NCI-H510A treated with DMSO at 0.1 percent for 48 hours (cell line): ENCODE data around the gene TMEM222.

Source experiments
- DNase-seq: peaks from one replicate; lab custom pipeline; 2025; lab: John Stamatoyannopoulos, UW

The TMEM222 gene

DNA sequence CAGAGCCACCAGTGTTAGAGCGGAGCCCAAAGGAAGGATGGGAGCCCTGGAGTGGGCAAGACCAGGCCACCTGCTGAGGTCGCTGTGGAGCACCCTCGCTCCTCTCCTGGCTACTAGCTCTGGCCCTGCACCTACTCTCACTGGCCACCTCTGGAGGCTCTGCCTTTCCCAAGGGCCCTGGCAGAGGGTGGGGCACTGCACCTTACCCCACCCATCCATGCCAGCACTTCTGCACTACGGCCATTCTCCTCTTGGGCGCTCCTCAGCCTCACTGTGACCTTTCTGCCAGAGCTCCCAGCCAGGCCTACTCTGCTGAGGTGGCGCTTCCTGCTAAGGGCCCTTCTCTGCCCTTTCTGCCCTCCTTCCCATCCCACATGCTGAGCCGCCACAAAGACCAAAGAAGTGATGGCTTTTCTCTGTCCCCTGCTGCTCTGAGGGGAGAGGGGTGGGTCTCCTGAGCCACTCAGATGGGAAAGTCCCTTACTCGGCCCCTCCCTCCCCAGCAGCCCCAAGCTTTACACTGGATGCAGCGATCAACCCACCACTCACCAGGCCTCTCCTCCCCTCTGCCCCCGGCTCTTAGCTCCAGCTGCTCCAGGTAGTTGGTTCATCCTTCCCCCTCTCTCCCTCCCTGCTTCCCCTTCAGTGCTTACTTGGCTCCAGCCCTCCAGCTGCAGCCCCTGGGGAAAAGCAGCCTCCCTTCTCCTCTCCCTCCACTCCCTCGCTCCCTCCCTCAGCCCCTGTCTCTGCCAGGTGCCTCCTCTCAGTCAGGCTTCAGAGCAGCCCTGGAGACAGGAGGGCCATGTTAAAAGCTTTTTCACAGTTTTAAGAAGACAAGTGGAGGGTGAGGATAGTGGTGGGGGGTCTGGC, 14.8 kb upstream of the TMEM222 start:
- DNase-seq: peak; percentile 96

DNA sequence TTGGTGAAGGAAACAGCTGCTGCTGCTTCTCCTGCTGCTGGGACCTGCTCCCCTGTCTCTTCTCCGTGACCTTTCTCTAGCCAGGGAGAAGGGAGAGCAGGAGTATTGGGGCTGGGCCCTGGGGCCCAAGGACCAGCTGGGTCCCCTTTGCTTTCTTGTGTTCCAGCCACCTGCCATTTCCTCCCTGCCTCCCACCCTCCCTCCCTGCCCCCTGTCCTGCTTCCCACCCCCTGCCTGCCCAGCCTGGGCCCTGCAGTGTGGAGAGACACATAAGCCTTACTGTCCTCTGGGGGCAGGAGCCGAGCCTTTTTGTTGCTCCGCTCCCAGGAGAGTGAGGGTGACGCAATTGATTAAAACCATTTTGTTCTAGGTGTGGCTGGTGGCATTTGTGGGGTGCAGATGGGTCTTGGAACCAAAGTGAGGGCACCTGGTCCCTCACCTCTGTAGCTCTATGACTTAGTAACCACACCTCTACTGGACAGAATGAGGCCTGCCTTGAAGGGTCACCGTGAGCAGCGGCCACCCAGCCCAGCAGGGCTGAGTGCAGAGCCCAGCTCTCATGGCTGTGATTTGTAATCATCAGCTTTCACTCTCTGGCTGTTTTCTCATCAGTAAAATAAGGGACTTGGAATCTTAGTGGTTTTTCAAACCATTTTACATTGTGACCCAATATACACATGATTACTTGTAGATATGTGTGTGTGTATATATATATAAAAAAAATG, 13.9 kb upstream of the TMEM222 start:
- DNase-seq: peak; percentile 31

DNA sequence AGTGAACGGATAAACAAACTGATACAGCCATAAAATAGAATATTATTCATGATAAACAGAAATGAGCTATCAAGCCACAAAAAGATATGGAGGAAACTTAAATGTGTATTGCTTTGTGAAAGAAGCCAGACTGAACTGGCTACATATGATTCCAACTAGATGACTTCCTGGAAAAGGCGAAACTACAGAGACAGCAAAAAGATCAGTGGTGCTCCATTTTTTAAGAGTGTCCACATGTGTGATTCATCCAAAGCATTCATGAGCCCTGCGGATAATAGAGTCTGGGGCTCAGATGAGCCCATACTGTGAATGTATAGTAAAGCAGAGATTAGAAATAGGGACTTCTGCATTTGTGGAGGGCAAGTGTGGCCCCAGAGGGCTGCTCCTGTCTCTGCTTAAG, 7.8 kb upstream of the TMEM222 start:
- no peak for DNase-seq

DNA sequence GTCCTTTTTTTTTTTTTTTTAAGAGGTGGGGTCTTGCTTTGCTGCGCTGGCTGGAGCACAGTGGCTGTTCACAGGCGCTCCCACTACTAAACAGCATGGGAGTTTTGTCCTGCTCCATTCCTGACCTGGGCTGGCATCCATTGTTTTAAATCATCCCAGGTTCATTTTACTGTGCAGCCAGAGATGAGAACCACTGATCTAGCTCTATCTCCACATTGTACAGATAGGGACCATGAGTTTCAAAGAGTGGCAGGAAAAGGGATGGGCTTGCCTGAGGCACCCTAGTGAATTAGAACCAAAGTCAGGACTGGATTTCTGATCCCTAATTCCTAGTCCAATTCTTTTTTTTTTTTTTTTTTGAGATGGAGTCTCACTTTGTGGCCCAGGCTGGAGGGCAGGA, 7.2 kb upstream of the TMEM222 start:
- no peak for DNase-seq

DNA sequence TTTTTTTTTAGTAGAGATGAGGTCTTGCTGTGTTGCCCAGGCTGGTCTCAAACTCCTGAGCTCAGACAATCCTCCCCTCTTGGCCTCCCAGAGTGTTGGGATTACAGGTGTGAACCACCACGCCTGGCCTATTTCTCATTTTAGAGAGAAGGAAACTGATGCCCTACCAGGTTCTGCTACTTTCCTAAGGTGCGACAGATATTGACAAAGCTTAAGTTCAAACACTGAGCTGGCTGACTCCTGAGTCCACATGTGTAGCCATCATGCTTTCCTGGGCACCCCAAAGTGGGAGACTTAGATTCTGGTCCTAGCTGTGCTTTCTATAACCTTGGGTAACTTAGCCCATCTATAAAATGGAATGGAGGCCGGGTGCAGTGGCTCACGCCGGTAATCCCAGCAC, 5.1 kb upstream of the TMEM222 start:
- DNase-seq: no peak

DNA sequence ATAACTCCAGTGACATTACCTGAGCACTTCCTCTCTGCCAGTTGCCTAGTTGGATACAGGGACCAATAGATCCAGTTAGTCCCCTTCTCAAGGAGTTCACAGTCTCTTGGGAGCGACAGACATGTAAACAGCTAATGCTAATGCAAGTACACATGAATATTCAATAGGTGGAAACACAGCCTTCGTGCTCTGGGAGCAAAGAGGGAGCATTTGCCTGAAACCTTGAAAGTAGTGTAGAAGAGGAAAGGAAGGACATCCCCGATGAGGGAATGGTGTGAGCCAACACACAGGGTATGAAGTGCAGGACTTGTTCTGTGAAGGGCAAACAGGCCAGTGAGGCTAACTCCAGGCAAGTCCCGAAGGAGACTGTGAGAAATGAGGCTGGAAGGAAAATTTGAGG, 3.8 kb upstream of the TMEM222 start:
- DNase-seq: no peak

DNA sequence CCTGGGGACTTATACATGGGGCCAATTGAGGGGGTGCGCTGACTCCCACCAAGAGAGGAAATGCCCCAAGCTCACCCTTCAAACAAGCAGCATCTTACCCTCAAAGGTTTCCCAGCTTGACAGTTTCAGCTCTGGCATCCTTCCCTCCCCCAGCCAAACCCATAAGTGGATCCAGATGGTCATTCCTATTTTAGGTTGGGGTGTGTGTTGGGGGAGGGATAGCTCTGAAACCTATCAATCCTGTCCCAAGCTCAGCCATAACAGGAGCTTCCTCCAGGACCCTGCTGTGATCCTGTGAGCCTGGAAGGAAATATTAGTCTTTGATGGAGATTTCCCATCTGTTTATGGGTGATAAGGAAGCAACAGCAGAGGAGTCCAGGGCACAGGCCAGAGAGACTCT, 3.4 kb upstream of the TMEM222 start:
- DNase-seq: no peak

DNA sequence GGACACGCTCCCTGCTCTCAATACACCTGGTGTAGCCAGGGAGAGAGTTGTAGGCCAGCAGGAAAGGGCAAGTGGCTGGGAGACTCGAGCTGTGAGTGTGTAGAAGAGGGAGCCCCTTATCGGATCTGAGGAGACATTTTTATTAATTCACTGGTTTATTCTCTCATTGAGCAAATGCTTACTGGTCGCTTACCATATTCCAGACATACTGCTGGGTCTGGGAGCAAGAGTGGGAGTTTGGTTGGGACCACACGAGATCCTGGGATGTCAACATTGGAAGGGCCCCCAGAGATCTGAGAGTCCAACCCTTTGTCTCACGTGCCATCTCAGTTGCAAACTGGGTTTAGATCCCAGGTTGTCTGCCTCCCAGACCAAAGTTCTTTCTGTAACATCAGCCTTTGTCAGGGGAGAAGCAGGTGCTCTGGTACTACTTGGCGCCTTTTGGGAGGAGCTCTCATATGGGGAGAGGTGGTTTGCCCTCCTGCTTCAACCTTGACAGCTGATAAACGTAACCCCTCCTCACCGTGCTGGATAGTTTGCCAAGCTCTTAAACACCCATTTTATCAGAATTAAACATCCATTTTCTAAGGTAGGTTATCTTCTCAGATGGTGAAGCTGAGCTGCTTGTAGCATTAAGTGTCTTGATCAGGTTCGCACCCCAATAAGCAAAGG, 742 bp downstream of the TMEM222 start:
- no peak for DNase-seq

DNA sequence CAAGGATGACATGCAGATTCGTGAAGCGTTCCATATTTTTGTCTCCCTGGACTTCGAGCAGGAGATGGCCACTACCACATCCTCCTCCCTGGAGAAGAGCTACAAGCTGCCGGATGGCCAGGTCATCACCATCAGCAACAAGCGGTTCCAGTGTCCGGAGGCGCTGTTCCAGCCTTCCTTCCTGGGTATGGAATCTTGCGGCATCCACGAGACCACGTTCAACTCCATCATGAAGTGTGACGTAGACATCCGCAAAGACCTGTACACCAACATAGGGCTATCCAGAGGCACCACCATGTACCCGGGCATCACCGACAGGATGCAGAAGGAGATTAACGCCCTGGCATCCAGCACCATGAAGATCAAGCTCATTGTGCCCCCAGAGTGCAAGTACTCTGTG, 3.3 kb downstream of the TMEM222 start:
- DNase-seq: no peak

DNA sequence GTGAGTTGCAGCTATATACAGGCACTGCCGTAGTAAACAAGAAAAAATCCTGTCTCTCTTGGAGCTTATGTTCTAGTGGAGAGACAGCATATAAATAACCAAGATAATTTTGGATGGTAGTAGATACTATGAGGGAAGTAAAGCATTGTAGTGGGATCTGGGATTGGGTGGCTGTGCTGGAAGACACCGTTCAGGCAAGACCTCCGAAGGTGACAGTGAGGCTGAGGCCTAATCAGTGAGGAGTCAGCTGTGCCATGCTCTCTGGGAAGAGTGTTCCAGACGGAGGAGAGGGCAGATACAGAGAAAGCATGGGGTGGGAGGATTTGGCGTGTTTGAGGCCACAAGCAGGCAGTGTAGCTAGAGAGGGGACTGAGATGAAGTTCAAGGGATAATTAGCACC, 6.0 kb downstream of the TMEM222 start:
- no peak for DNase-seq

DNA sequence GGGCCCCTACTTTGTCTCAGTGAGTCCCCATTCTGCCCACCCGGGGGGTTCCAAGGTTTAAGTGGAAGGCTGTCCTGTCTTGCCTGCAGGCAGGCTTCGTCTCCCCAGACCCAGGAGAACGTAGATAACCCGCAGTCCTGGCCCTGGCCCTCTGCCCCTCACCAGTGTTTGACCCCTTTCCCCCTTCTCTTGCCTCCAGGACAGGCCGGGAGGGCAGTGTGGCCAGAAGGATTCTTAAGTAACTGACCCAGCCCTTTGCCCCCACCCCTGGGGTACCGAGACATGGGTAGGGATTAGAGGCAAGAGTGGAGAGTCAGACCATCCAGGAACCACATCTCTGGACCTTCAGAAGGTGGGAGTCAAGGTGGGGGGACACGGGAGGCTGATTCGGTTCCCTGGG, 8.8 kb downstream of the TMEM222 start:
- DNase-seq: no peak

DNA sequence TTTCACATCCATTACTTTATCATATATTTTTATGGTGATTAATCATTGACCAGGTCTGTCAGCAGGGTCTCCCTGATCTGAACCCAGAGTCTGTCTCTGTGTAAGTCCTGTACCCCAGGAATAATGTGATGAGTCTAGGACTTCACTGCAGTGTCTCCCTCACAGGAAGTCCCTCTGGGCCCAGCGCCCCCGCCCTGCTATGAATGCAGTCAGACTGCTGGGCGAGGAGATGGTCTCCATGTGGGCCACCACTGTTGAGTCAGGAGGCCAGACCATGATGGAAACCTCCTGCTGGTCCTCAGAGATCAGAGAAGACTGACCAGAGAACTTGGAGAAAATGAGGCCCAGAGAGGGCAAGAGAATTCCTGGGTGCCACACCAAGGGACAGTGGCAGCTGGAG, 9.5 kb downstream of the TMEM222 start:
- DNase-seq: no peak

DNA sequence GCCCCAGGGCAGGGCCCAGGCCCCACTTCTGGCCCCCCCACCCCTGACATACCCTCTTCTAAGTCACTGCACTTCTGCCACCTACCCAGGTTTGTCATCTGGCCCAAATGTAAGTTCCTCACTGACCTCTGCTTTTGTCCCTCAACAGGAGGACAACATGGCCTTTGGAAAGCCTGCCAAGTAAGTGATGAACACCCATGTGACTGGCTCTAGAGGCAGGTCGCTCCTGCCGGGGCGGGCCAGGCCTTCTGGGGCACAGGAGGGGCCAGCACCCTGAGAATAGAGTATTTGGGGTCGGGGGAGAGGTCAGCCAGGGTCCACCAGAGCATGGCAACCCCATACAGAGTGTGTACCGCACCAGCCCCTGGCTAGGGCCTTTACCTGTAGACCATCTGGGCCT, 10.0 kb downstream of the TMEM222 start:
- DNase-seq: no peak

DNA sequence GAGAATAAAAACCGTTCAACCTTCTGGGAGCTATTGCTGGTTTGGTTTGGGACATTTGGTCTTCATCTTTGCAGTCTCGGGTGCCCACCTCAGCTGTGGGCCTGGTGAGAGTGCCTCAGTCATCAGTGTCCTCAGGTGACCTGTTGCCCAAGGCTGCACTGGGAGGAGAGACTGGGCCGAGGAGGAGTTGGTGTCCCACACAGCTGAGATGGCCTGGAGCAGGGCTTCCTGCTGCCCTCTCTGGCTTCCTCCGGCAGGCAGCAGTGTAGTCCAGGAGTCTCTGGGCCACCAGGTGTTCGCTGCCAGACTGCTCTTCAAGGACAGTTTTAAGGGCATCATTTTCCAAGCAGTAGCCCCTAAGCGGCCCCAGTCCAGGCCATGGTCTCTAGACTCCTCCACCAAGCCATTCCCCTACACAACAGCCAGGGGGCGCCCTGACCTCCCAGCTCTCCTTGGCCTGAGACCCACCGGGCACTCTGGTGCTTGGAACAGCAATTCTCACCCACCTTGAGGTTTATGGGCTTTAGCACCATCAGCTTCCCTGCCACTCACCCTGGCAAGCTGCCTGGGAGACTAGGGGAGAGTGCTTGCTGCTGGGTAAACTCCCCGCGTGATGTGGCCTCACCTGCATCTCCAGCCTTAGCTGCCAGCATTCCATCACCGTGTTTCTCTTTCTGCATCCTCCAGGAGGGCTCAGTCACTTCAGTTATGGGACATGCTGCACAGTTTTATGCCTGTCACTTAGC, 10.7 kb downstream of the TMEM222 start:
- DNase-seq: no peak

DNA sequence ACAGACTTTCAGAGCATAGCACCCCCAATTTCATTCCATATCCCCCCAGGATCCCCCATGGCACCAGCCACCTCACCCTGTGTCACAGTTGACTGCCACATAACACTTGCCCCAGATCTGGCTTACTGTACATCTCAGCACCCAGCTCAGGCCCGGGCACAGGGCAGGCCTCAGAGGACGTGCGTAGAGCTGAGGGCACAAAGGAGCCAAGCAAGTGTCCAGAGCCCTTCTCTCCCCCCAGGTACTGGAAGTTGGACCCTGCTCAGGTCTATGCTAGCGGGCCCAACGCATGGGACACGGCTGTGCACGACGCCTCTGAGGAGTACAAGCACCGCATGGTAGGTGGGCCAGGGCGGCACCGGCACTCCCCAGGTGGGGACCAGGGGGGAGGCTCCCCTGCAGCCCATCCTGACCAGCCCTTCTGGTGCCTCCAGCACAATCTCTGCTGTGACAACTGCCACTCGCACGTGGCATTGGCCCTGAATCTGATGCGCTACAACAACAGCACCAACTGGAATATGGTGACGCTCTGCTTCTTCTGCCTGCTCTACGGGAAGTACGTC, 11.8 kb downstream of the TMEM222 start:
- DNase-seq: no peak

DNA sequence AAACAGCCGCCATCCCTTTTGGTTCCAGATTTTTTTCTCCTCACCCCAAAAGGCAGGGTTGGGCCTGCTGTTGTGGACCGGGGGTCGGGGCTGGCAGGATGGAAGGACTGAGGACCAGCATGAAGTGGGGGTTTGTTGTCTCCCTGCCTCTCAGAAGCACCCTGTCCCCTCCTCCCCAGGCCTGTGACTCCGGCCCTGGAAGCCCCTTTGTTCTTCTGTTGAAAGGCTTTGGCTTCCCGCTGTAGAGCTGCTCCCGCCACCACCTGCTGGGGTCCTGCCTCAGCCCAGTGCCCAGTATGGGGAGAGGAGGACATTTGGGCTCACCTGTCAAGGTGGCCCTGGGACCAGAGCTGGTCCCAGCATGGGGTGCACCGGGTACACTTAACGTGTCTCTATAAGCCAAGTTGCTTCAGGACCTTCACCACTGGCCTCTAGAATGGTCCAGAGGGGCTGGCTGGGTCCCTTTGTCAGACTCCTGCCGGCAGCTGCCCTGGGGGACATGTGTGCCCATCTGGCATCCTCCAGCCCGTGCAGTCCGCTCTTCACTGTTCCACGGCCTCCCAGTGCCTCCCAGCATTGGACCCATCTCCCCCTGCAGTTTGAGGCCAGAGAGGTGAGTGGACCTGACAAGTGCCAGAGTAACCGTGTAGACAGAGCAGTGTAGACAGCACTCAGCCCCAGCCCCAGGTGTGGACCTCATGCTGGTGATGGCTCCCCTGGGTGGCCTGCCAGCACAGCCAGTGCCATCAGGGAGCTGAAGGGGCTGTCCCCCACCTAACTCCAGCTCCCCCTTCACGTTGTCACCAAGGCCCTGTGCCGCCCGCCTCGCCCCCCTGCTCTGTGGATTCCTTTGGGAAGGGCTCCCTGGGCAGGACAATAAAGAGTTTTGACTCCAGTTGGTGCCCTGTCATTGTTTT, 13.8 kb downstream of the TMEM222 start:
- DNase-seq: no peak

DNA sequence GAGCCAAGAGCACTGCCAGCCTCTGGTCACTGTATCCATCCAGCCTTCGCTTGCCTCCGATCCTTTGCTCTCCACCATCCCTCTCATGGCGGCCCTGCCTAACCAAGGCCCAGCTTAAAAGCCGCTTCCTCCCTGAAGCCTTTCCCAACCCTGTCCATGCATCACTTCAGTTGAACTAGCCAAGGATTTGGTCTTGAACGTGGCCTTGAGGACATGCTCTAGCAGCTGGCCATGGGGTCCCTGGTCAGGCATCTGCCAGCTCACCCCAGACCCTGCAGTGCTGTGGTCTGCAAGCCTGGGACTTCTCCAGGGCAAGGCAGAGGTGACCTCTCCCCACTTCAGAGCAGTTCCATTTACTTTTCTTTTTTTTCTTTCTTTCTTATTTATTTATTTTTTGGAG, 14.8 kb downstream of the TMEM222 start:
- no peak for DNase-seq

DNA sequence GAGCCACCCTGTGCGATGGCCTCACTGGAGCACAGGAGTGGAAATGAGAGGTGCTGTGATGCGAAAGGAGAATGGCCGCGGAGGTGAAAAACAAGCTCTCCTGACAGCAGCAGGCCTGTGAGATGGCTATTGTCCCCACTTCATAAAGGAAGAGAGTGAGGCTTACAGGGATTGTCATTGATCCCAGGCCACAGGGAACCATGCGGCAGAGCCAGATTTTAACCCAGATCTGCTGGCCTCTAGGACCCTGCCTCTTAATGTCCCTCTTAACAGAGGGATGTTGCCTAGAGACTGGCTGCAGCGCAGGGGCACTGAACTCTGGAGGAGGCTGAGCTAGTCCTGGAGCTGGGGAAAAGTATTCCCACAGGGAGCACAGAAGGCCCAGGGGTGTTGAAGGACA, 16.8 kb downstream of the TMEM222 start:
- no peak for DNase-seq

DNA sequence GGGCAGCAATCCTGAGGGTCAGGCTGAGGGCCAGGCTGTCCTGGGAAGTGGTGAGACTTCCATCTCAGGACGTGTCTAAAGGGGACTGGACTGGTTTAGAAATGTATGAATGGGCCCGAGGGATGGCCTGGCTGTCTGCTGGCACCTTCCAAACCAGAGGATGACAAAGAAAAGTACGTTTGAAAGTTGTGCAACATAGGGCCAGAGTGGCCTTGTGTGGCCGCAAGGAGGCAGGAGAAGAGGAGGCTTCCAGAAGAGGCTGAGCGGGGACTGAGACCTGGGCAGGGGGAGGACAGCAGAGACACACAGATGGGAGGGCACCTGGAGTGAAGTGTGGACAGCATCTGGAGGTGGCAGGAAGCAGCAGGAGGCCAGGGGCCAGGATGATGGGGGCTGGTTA, 17.2 kb downstream of the TMEM222 start:
- DNase-seq: no peak

DNA sequence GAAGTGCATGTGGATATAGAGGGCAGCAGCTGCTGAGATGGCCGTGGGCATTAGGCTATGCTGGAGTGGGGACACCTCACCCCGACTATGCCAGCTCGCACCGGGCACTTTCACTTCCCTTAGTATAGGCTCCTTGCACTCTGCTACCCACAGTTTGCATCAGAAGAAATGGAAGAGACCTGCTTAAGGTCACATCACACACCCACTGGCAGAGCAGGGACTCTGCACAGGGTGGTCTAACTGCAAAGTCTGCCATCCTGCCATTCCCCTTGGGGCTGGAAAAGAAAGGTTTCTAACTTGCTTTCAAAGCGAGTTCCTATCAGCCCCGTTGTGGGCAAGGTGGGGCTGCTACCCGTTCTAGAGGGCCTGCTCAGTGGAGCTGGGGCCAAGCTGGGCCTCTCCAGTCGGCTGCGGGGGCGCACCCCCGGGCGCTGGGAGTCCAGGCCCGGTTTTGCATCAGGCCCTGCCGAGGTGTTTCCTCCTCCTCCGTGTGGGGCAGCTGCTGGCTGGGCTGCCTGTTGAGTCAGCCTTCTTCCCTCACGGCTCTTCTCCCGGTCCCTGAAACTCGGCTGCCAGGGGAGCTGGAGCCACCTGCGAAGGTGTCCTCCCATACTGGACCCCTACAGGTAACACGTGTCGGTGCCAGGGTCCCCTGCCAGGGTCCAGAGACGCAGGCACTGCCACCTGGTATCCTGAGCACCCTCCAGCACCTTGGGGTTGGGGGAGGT, 19.7 kb downstream of the TMEM222 start, which contains the start of gene SYTL1:
SYTL1 (plus strand) TSS at position 498 of the 728 bp plus-strand sequence. CDS start 3,313 bp downstream, outside the sequence.
- peak; percentile 61 for DNase-seq
